Tongue (tissue), 2 donors: ENCODE data around the gene STK33. TPM values are rescaled to one million over a fixed set of nuclear protein-coding genes. Genes with fewer than 3 reads are reported as not detected.
A peak's percentile ranks its signal among the peaks of the same experiment; 100 is the strongest.

Experiments
- DNase-seq: peaks from one replicate; pipeline ENCODE4 v3.0.0-alpha.2; 2015
- total RNA-seq: library from RNA; depleted of rRNA; stranded (reverse); fragments of >200 nt; gene quantifications from one replicate; pipeline ENCODE4 v1.2.3, GENCODE V29; 2014

The STK33 gene
- 8.2 TPM for total RNA-seq

DNA sequence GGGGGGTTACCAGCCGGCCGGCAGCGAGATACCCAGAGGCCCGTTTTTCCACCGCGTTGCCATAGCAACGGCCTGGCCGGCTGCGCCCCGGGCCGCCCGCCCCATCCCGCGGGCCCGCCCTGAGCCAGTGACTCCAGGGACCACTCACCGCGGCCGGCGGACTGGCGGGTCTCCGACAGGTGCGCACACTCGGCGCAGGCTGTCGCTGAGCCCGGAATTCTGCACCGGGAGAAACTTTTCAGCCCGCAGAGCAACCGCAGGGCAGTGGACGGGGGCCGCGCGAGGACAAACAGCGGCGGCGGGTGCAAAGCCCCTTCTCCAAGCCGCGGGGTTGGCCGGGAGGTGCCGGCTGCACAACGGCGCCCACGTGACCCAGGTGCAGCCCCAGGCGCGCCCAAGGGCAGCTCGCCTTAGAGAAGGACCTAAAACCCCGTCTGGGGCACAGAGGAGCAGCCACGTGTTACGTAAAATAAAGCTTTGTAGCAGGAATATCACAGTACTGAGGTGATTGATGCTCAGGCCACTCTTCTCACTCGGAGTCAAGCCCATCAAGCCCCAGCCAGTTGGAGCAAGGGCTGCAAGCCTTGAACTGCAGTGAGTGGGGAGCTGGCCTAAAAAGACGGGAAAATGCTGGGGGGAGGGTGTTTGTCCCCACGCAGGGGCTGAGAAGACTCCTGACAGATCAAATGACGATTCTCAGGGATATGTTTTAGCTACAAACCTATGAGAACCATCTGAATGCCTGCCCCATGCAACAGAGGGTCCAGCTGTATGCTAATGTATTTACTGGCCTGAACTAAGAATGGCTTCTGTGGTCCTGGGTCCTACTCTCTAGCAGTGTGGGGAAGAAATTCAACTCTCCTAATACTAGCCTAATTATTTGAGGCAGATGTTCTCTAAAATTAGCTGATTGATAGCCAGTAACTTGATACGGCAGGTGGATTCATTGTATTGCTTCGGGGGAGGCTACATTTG lies at the start of gene STK33:
Gene STK33, minus strand, starts transcription at position 294 of the 975 bp plus-strand sequence. CDS start 119,323 bp downstream, outside the sequence.
- DNase-seq, result peak; percentile 76

DNA sequence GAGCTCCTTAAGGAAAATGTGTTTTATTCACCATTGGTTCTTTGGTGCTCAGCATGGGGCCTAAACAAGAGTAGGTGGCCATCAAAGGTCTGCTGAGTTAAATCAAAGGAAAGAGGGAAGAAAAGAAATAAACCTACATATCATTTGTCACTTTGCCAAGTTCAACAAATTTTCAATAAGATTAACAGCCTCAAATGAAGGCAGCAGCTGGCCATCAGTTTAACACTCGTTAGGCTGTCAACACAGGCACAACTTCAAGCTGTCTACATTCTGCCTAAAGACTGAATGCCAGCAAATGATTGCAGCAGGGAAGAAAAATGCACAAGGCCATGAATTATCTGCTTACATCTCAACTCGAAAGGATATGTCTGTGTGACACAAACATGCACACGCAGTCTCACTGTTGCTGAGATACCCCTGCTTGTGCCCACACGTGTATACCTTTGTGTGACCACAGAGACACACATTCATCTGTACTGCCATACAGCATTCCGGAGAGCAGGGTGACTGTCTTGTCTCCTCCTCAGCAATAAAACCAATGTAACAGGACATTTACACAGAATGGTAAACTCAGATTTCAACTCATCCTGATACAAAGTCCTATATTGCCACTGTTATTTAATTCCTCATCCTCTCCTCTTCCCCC lies 48.3 kb upstream of the STK33 start:
- DNase-seq, result no peak

DNA sequence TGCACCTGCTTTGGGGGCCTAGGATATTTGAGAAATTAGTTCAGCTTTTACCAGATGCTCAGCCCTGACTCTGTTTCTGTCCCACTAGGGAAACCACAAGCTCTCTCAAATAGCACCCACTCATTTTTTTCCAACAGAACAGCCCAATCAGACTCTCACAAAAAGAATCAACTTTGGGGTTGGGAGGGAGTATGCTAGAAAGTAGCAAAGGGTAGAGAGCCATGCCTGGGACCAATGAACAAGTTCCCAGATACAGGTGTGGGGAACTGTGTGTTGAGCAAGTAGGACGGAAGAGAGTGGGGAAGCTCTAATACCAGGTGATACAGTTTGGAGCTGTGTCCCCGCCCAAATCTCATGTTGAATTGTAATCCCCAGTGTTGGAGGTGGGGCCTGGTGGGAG lies 47.3 kb upstream of the STK33 start:
- DNase-seq, result no peak

DNA sequence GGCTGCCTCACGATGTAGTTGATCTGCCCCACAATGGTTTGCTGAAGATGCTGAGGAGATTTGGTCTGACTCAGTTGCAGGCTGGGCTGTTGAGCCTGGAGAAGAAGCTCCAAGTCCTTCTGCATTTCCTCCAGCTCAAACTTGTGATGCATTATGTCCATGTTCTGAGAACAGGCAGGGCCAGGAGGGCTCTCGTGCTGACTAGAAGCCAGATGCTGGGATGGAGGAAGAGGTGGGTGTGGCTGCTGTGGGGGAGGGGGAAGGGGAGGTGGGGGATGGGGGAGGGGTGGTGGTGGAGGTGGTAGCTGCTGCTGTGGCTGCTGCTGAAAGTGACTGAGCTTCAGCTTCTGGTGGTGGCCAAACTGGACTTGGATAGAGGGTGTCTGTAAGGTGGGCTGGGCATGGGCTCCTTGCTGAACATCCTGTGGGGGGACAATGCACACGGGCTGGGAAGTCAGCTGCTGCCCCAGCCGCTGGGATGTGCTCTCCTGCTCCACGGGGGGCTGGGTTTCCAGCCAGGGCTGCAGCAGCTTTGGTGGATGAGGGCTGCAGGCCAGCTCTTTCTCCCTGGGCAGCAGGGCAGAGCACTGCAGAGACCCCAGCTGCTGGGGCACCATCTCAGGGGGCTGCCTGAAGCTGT lies 46.4 kb upstream of the STK33 start:
- DNase-seq, result no peak

DNA sequence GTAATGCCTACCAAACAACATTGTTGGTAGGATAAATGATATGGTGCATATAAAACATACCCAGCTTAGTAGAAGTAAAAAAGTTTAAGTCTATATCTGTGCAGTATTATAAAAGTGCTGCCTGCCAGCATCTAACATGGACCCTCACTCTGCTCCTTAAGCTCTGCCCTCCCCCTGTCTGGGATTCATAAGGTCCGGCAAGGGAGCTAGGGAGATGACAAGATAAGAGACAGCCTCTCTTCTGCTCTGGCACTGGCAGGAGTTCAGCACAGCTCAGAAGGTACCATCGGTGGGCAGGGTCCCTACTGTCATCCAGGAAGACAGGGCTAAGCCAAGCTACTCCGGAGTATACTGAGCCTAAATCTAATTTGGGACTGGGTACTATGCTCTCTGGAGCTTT lies 45.6 kb upstream of the STK33 start:
- no peak for DNase-seq

DNA sequence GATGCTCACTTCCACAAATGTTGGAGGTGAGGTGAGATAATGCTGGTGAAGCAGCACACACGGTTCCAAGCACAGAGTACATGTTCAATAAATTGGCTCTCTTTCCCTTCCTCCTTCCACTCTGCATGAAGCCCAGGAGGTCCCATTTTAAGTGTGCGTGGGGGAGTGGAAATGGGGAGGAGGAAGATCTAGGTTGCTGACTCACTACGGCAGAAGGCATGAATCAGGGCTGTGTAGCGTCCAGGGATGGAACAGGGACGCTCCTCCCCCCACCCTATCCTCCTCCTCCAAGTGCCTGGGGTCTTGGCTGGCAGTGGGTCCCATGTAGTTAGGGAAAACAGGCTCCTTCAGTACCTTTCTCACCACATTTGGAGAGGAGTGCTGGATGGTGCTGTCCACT lies 44.3 kb upstream of the STK33 start:
- DNase-seq, result no peak

DNA sequence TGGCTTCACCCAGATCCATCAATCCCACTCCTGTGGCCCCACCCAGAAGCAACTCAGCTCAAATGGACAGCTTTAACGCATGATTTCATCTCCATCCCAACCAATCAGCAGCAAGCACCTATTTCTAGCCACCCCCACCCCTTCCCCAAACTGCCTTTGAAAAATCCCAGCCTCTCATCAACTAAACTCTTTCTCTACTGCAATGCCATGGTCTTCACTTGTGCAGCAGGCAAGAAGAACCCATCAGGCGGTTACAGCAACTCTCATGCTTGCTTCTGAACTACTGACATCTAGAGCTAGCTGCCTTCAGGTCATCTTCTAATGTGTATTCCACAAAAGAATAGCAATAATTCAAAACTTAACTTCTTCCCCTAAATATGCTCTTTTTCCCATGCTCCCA lies 42.1 kb upstream of the STK33 start:
- DNase-seq, result no peak

DNA sequence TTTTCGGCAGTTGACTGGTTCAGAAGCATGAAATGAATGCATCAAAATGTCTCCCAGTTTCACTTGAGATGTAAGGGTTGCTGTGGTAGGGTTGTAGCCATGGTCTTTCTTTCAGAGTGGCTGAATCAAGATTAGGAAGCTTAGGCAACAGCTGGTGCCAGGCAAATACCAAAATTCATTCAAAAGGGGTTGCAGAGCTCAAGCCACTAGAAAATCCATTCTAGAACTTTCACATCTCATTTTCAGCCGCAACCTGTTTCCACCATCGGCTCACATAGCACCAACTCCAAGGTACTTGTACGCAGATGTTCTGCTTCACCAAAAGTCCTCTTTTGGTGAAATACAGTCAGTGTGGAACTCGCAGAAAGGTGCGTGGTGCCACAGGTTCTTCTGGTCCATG lies 40.5 kb upstream of the STK33 start:
- DNase-seq, result no peak

DNA sequence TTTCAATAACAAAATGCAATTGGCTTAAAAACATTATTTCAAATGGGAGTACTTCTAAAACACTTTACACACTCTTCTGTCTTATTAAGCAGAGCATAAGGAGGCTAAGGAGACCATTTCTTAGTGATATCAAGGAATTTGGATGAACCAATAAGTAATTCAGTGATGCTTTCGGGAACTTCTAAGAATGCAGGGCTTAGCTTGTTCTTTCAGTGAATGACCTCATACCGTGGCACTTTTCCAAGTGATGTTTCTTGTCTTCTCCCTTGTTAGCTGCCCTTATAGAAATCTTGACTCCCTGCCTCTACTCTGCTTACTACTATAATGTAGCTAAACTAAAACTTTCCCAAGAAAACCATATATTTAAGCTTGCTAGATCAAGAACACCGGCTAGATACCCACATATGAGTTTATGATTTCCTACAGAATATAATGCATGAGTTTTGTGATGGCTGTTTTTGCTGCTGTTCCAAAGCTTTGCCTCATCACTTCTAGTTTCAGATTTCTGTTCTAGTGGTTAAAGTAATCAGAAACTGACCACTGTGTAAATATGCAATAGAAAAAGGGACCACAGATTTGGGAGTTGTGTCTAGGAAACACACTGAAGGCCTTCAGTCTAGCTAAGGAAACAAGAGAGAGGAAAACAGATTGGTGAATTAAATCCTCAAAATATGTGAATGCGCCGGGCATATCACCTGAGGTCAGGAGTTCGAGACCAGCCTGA lies 37.5 kb upstream of the STK33 start:
- peak; percentile 67 for DNase-seq

DNA sequence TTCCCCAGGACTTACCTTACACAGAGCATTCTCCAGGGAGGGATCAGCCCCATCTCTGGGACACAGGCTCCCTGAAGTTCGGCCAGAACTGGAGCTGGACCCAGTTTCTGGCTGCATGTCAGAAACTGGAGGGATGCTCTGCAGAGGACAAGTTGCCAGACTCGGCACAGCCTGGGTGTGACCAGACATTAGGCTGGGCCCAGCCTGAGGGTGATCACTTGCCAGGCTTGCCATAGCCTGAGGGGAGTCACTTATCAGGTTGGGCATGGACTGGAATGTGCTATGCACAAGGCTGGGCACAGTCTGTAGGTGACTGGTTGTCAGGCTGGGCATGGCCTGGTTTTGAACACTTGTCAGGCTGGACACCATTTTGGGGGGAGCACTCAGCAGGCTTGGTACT lies 30.7 kb upstream of the STK33 start:
- DNase-seq, result no peak

DNA sequence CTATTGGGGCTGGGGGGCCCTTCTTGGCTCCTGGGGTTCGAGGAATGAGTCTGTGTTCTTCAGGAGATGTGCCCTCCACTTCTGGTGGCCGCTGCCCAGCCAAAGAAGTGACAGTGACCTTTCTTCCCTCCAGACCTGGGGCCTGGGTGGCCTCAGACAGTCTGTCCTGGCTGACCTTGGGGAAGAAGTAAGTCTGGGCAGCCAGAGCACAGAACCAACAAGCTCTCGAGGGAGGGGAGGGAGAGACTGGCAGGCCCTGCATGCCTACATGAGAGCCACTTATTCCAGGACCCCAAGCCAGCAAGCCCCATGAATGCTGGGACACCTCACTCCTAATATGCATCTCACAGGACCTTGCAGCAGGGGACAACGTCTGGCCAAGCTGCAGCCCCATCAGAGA lies 27.1 kb upstream of the STK33 start:
- DNase-seq, result no peak

DNA sequence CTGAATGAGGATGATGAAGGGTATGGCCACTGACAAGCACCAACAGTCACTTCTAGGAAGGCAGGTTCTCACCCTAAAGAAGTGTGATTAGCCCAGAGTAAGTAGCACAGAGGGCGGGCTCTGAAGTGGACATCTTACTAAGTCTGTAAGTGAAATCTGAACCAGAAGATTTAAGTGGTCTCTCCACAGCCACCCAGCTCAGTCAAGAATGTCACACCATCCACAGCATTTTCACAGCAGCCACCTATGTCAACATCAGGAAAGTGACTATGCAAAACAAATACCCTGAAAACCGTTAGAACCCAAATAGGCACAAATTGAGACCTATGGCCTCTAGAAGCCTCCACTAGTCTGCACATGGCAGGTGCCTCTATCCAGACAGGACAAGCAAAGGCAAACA lies 23.0 kb upstream of the STK33 start:
- DNase-seq, result no peak

DNA sequence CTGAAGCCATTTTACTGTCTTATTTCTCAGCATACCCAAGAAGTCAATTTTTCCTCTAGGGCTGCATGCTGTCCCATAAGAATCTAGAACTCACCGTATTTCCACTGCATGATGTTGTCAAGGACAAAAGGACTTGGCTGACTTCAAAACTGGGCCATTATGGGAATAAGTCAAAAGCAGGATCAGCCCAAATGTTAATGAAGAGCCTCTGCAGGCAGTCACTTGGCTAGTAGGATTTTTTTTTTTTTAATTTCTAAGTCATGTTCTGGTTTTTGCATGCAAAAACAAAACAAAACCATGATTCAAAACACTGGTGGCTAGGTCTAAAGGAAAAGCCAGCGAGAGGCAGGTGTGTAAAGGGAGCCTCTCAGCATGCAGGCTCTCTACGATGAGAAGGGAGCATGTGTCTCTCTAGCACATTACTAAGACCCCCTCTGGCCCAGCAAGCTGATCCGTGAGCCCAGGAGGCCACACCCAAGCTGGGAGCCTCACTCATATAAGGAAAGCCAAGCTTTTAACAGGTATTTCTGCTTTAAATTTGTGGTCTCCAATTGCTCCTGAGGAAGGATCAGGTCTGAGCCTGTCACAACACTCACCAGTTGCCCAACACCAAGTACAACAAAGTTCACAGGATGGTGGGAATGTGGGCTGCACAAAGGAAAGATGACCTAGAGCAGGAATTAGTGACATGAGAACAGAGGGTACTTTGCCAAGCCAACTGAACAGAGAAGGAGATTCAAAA lies 21.4 kb upstream of the STK33 start:
- no peak for DNase-seq

DNA sequence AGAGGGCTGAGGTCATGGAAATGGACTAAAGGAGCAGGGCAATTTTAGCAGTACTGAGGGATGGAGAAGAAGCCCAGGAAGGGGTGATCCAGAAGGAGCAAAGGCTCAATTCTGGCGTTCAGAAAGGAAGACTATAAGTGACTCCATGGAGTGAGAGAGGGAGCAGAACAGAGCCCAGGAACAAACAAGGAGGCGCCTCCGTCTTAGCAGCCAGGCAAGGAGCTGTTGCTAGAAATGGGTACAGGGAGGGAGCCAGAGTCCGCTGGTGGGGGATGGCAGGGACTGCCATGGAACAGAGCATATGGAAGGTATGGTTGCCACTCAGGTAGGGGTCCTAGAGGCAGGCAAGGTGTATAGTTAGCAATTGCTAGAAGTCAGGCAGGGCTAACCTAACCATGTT lies 20.5 kb upstream of the STK33 start:
- DNase-seq, result no peak

DNA sequence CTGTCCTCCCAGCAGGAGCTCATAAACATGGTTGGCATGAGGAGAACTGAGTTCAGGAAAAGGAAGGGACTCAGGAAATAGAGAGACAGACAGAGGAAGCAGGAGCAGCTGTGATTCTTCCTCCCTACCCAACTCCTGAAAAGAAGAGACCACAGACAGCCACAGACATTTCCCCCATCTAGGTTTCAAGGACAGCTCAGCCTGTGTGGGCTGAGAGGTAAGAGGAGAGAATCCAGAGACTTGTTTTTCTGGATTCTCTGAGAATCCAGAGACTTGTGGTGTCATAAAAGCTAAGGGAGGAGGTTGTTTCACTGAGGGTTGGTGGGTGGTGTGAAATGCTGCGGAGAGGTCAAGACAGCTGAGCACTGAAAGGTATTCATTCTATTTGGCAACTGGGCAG lies 19.0 kb upstream of the STK33 start:
- no peak for DNase-seq

DNA sequence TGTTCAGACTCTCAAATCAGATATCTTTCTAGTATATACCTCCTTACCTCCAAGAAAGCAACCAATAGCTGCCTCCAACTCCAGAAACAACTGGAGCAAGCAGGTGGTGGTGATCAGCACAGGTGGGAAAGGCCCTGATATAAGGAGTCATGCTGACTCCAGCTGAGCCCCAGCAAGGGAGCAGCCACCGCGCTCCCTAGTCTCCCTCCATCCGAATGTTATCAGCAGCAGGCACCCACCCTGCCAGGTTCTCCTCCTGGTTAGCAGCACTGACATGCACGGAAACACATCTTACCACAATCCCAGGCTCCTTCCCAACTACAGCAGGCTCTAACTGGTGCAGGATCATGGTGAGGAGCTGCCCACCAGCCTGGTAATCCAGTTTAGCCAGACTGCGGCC lies 18.5 kb upstream of the STK33 start:
- DNase-seq, result no peak

DNA sequence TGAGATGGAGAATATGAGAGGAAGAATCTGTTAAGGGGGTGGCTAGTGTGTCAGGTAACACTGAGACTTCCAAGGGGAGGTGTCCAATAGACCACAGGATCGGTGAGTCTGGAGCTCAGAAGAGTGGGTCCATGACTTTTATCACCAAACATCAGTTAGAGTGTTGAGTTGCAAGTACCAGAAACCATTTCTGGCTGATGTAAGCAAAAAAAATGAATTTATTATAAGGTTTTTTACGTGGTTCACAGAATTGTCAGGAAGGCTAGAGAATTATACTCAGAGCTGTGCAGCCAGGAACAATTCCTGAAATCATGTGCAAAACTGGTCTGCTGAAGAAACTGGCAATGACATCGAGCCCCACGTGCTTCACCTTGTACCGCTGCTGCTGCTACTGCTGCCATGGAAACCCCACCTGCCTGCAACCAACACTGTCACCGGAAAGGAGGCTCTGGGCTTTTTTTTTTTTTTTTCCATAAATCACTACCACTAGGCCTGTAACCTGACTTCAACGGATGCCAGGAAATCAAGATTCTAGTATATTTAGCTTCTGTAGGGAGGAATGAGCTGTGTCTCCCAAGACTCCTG lies 16.6 kb upstream of the STK33 start:
- DNase-seq, result peak; percentile 26

DNA sequence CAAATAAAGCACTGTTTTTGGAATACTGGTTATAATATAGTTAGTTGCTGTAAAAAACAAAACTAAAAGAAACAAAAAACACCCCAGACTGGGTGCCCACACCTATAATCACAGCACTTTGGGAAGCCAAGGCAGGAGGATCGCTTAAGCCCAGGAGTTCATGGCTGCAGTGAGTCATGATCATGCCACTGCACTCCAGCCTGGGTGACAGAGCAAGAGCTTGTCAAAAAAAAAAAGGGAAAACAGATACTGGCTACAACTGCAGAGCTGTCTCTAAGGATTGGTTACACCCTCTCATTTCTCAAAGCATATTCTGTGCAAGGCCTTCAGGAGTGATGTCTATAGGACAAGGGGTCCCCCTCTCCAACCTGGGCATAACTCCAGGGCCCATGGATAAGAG lies 14.6 kb upstream of the STK33 start:
- DNase-seq, result no peak

DNA sequence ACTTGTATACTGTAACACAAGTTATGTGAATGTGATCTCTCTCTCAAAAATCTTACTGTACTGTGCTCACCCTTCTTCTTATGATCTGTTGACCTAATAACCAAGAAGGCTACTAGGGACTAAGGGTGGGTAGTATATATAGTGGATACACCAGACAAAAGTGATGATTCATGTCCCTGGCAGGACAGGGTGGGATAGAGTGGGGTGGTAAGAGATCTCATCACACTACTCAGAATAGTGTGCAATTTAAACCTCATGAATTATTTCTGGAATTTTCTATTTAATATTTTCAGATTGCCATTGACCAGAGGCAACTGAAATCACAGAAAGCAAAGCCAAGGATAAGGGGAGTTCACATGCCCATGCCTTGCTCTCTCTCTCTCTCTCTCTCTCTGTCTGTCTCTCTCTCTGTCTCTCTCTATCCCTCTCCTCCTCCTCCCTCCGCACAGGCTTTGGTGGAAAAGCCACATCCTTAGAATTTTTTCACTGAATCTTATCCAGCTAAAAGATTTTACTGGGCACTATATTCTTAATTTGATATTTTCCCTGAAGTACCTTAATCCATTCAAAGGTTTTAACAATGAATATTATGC lies 12.0 kb upstream of the STK33 start:
- DNase-seq, result no peak

DNA sequence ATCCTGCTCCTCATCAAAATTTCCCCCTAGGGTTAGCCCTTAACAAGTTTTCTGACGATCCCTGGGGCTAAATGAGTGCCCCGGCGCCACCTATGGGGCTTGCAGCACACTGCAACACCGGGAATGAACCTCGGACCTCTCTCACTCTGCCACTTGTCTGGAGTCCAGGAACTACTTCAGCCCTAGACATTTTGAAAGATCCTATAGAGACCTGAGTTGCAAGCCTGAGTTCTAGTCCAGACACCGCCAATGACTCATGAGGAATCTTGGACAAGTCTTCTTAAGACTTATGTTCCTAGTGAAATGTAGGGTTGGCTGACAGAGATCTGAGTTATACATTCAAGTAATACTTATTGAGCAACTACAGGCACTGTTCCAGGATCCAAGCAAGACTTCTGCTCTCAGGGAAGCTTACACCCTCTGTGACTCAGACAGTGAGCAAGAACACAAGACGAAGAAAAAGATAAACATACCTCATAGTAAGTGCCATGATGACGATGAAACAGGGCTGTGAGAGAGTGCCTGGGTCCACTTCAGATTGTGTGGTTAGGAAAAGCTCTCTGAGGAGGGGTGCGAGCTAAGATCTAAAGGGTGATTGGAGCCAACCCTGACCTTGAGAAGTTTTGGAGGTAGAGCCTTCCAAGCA lies 10.2 kb upstream of the STK33 start:
- peak; percentile 32 for DNase-seq

DNA sequence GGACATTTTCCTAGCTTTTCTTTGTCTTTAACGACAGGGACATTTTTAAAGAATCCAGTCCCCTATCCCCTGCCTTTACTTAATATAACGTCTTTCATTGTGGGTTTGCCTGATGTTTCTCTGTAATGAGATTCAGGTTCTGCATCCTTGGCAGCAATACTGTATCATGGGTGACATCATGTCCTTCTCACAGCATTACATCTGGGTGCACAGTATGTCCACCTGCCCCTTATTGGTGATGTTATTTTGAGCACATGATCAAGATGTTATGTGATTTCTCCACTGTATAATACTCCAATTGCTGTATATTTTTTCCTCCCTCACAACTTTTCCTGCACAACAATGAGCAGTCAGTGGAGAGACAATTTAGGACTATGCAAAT lies 9.7 kb upstream of the STK33 start:
- DNase-seq, result no peak
